NCI-H526 (cell line): Measurements from ENCODE around the gene DNHD1.
"Not testable (repeated sequence)": the region's sequence is repeated elsewhere in the genome, so short reads cannot be mapped to it uniquely, and the experiment has no call there.

Source experiments
- DNase-seq, 2 experiments: peaks; one replicate each; lab custom pipeline; 2025; lab: John Stamatoyannopoulos, UW

DNHD1 gene

GRCh38 chr11:6480299-6480914, 16.7 kb upstream of the DNHD1 start:
- no peak for DNase-seq

- DNase-seq: peak; percentile 97 to 99
Measured at GRCh38 chr11:6481012-6481923, 15.8 kb upstream of the DNHD1 start, which contains the start of the genes ARFIP2 and TIMM10B. TSS of gene ARFIP2 (minus strand) at chr11:6481331. CDS start at chr11:6480421, 910 bp downstream. TSS of gene TIMM10B (plus strand) at chr11:6481501. CDS start at chr11:6481517, 16 bp downstream.

GRCh38 chr11:6481924-6482275, 15.2 kb upstream of the DNHD1 start:
- DNase-seq: no peak

GRCh38 chr11:6482441-6482840, 14.6 kb upstream of the DNHD1 start:
- DNase-seq: no peak

- DNase-seq: no peak
Measured at GRCh38 chr11:6483015-6483414, 14.1 kb upstream of the DNHD1 start.

- DNase-seq: no peak
Measured at GRCh38 chr11:6485661-6486060, 11.4 kb upstream of the DNHD1 start.

- DNase-seq: no peak
Measured at GRCh38 chr11:6486256-6486655, 10.8 kb upstream of the DNHD1 start.

- no peak for DNase-seq
Measured at GRCh38 chr11:6486938-6487337, 10.1 kb upstream of the DNHD1 start.

- DNase-seq: no peak
Measured at GRCh38 chr11:6488342-6488741, 8.7 kb upstream of the DNHD1 start.

- no peak for DNase-seq
Measured at GRCh38 chr11:6488821-6489220, 8.3 kb upstream of the DNHD1 start.

GRCh38 chr11:6489306-6489705, 7.8 kb upstream of the DNHD1 start:
- no peak for DNase-seq

GRCh38 chr11:6498121-6498520, 1.0 kb downstream of the DNHD1 start:
- no peak for DNase-seq

GRCh38 chr11:6498544-6498943, 1.5 kb downstream of the DNHD1 start:
- no peak for DNase-seq

GRCh38 chr11:6502382-6502781, 5.3 kb downstream of the DNHD1 start:
- DNase-seq: no peak

GRCh38 chr11:6504166-6504565, 7.1 kb downstream of the DNHD1 start:
- DNase-seq: no peak

GRCh38 chr11:6505577-6506240, 8.6 kb downstream of the DNHD1 start:
- DNase-seq: peak in 1 of 2 experiments; percentile 64

GRCh38 chr11:6516865-6517264, 19.8 kb downstream of the DNHD1 start:
- no peak for DNase-seq

GRCh38 chr11:6520265-6520664, 23.2 kb downstream of the DNHD1 start:
- DNase-seq: no peak

GRCh38 chr11:6521946-6522345, 24.9 kb downstream of the DNHD1 start:
- not testable (repeated sequence) for DNase-seq

GRCh38 chr11:6523253-6523652, 26.2 kb downstream of the DNHD1 start:
- DNase-seq: no peak

GRCh38 chr11:6526411-6527135, 29.5 kb downstream of the DNHD1 start:
- DNase-seq: no peak

GRCh38 chr11:6529266-6529665, 32.2 kb downstream of the DNHD1 start:
- peak; percentile 14 to 45 for DNase-seq
